HG02763 (cell line): ENCODE results near the gene CKMT2.

Source experiments
- ATAC-seq: cut with Tn5 transposase; IDR thresholded peaks from one replicate; pipeline ENCODE4 v1.9.1; 2021; ENCODE audit warnings: mild to moderate bottlenecking, moderate library complexity; ENCODE audit not compliant: unreplicated experiment

The CKMT2 gene

DNA sequence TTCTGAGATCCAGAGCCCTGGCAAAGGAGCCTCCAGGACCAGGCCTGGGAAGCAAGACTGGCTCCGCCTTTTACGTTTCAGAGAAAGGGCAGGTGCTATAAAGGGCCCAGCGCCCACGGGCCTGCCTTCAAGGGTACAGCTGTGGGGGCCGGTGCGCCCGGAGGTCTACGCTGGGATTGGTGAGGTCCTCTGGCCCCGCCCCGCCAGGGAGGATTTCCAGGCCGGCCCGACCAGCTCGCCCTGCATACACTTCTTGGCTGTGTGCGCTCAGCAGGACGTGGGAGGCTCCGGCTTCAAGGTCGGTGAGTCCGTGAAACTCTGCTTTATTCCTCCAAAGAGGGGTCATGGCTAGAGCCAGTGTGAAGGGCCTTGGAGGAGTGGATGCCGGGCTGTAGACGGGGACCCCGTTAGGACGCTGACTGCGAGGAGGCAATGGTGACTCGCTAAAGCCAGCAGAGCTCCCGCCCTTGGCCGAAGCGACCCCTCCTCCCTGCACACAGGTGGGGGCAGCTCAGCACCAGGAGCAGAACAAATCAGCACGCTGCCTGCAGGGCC is at the start of gene CKMT2:
Gene CKMT2, plus strand, starts transcription at position 243 of the 555 bp plus-strand sequence. CDS start 17,811 bp downstream, outside the sequence.
- no peak for ATAC-seq

DNA sequence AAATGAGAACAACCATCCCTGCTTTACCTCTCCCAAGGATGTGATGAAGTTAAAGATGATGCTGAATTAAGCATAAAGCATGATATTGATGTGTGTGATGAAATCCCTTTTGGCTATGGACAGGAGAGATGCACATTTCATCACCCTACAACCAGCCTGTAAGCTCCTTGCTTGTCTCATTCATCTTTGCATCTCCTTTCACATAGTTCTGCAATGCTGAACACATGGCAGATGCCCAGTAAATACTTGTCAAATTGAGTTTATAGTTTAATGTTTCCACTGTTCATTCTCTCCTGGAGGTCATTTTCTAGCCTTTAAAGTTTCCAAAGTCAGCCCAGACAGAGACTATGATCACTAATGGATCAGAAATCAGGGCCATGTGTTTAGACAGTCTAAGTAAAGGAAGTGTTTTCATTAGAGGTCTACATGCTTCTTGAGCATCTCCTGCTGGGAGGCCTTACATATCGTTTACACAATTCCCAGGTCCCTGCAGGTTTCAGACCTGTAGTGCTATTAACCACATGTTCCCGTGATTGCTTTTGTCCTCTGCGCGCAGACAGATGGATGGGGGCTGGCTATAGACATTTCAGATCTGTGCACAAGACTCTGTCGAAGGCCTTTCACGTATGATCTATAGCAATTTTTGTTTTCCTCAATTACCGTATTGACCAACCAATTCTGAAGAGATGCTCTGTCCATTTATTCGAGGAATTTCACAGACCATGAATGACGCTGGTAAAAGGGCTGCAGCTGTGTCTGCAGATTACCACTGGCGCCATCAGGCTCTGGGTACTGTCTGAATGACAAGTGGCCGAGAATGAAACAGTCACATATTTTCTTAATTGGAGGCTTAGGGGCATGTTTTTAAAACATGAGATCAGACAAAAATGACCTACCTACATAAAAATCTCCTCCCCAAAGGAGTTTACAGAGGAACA is 49.0 kb upstream of the CKMT2 start:
- ATAC-seq, result no peak

DNA sequence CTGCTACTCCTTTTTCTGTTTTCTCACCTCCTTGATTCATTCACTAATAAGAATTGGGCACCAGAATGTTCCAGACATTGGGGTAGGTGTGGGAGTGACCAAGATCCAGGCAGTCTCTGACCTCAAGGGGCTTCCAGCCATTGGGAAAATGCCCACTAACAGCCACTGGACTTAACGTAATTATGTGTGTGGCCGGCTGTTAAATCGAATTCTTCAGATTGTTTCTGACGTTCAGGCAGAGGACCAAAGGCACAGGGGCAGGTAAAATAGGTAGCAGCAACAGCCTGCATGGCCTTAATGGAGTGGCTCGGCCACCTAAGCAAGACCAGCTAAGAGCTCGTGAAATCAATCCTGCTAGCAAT is 48.4 kb upstream of the CKMT2 start:
- no peak for ATAC-seq

DNA sequence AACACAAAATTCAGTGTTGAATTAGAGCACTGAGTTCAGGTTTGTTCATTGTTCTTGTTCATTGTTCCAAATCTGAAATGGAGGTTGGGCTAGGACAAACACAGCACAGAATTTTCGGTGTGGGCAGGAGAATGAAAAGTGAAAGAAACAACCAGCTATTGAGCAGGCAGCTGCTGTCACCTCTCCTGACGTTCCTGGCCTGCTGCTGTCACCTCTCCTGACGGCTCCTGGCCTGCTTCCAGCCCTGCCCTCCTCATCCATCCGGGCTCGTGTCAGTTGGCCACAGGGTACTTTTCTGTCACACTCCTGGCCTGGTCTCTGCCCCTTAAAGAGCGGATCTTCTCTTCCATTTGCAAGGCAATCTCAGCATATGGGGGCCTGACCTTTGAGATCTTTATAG is 45.2 kb upstream of the CKMT2 start:
- no peak for ATAC-seq

DNA sequence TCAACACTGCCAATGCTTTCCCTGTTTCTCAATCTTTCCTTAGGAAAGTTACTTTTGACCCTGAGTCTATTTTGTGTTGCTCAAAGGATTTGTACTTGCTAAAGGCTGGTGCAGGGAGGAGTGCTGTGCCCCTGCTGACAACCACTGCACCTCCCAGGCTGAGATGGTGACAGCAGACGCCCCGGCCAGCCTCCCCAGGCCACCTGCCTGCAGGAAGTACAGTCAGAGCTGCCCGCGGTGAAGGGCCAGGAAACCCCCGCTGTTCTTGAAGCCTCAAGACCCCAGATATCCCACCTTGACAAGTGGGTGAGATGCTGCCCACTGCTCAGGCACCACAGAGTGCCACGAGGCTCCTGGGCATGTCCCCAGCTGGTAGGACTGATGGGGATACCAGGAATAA is 44.2 kb upstream of the CKMT2 start:
- no peak for ATAC-seq

DNA sequence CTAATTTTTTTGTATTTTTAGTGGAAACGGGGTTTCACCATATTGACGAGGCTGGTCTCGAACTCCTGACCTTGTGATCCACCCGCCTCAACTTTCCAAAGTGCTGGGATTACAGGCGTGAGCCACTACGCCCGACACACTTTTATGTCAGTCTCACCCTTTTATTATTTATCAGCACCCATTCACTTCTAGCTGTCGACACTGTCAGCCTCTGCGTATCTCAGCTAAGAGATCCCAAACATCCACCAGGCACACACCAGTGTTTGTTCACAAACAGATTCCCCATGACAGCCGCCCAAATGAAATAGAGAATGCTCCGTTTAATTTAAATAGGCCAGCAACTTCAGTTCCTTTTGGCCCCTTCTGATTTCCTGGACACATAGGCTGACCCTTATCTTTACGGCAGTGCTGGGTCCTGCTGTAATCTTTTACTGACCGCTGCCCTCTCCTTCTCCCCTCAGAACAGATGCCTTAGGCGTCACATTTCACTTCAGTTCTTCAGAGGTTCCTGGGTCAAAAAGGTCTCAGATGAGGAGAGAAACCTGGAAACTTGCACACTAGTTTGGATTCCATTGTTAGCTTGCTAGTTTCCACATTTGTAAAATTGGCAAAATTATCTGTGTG is 43.1 kb upstream of the CKMT2 start:
- ATAC-seq, result no peak

DNA sequence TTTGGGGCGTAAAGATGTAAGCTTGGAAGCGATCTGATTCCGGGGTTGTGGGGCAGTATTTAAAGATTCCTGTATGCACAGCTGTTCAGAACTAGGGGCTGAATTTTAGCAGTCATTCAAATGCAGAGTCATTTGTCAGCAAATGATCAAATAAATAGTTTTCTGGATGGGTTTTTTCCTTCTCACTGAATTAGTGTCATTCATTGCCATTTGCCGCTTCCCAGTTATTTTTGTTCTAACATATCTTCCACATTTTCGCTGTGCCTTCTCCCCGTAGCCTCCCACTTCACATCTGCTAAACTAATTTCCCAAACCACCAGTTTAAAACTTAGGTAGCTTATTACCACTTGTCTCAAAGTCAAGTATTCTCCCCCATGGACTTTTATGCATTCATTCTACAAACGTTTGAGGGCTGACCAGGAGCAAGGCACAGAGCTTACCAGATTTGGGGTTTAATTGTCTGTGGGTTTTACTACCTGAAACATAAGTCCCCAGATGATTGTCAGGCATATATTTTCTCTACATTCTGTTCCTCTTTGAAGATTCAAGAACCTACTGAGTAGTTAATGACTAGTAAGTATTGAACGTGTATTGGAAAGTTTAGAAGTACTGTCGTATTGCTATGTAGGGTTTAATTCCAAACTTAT is 41.3 kb upstream of the CKMT2 start:
- ATAC-seq, result no peak

DNA sequence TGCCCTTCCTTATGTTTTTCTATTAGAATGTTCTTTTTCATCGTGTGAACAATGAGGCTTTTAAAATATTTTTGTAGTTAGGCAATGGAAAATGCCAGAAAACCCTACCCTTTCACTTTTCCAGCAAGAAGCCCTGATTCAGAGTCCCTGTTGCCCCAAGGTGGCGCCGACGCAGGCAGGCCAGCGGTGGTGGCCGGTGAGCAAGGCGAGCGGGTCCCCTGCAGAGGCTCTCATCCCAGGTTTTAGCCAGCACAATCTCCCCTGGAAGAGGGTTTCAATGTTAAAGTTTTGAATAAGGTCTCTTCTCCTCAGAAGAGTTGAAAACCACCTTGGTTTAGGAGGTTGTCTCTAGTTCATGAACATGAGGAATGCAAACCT is 40.8 kb upstream of the CKMT2 start:
- no peak for ATAC-seq

DNA sequence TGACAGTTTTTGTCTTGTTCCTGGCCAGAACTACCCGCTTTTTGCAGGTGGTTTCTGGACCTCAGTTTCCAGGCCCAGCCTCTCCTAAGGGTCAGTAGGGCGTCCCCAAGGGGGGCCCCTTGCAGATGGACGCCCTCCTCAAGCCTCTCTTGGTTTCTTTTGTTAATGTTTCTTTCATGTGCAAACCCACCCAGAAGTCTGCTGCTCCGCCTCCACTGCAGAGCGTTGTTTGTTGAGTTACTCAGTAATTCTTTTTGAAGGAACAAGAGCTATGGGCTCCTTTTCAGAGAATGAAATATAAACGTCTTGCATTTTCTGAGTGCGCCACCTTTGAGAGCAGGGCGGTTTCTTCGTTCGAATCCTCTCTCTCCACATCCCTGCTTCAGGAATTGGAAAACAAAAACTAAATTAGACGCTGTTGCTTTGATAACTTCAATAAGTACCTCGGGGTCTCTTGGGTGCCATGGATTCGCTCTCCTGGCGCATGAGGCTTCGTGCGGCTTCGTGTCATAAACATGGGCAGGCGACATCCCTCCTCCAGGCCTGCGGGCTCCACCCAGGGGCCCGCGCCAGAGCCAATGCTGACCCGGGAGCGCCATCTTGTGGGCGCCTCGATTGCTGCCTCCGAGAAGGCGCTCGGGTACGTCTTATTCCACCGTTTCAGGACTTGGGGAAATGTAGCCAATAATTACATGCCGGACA is 38.3 kb upstream of the CKMT2 start:
- peak; percentile 88 for ATAC-seq

DNA sequence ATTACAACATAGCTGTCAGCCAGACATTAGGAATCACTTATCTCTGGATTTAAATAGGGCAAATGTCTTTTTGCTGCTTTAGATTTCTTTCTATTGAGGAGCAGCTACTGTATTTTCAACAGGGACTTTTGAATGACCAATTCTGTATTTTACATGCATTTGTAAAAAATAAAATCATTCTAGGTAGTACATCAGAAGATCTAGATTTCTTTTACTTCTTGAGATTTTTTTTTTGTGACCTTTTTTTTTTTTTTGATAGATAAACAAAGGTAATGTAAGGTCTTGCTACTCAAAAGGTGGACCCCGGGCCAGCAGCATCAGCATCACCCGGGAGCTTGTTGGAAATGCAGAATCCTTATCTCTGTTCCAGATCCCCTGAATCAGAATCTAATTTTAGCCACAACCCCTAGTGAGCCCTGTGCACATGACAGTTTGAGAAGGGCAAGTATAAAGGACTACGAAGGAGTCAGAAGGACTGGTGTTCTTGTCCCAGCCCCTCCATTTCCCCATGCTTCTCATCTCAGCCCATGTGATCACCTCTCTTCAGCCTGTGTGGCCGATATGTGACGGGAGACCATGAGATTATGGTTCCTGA is 37.7 kb upstream of the CKMT2 start:
- no peak for ATAC-seq

DNA sequence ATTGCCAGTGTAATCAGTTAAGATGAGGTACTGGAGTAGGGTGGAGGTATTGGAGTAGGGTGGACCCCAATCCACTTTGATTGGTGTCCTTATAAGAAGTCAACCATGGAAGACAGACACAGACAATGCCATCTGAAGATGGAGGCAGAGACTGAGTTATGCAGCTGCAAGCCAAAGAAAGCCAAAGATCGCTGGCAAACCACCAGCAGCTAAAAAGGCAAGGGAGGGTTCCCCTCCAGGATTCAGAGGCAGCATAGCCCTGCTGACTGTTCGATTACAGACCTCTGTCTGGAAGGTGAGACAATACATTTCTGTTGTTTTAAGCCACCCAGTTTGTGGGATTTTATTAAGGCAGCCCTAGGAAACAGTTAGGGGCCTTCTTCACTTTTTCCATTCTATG is 30.5 kb upstream of the CKMT2 start:
- no peak for ATAC-seq

DNA sequence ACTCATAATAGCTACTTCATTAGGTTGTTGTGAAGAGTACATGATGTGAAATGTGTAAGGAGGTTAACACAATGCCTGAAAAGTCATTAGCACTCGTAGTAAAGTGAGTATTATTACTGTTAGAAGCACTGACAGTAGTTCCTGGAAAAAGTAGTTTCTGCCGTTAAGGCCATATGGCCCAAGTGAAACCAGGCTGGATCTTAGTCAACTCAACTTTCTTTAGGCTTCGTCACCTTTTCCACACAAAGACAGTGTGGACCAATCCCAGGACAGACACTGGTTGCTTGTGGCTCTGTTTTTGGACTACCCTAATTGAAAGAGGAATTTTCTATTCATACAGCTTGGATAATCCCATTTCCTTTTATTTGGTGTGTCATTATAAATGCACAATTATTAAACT is 29.4 kb upstream of the CKMT2 start:
- ATAC-seq, result no peak

DNA sequence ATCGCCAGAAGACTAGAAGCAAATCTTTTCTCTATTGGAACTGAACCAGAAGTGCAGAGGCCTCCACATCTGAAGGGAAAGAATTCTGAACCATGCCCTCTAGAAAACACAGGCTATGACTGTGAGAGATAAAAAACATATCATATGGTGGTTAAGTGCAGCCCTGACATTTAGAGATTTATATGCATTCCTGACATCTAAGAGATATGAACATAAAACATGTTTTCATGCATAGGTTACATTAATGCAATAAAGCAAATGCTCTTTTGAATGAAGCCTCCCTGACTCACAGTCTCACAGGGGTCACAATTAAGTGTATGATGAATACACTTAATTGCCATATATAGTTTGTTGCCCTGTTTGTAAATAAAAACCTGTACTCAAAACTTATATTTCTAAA is 28.9 kb upstream of the CKMT2 start:
- ATAC-seq, result no peak

DNA sequence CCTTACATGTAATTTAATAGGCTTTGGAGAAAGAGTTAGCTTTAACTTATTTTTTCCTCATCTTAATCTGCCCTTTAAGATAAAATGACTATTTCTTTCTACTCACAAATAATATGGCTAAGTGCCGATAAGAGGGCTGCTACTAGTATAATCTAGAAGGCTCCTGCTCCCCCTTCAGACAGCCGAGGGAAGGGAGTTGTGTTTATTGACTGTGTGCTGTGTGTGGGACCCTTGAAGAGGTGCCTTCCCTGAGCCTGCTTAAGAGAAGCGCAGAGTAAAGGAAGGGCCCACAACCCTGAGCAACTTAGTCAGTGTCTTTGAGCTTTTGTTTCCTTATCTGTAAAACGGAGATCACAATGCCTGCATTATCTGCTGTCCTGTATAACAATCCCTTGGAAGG is 28.1 kb upstream of the CKMT2 start:
- ATAC-seq, result no peak

DNA sequence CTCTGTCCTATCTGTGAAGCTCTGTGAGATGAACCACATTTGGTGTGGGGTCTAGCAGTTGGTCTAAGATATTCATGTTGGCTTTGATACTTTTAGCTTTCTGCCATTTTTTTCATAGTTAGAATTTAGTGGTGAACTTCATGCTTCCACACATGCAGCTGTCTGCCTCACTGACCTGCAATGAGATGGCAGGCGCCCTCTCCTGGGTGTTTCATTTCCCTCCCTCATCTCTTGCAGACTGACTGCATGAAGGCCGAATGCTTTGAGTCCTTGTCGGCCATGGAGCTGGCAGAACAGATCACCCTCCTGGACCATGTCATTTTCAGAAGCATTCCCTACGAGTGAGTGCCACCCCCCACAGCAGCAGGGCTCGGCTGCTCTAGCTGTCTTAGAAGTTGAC is 26.1 kb upstream of the CKMT2 start:
- ATAC-seq, result no peak

DNA sequence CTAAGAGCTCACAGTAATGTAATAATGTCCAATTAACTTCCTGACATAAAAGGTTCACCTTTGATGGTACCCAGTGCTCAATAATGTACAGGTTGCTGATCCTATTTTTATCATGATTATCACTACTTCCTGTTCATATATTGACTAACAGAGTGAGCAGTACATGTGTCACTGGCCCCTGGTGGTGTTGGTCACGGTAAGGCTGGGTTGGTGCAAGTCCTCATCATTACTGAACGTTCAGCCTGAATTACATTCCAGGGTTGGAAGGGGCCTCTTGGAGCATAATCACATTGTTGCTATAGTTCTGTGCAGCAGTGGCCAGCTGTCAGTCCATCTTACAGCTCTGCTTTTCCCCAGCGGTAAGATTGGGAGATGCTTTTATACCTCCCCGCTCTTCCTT is 24.2 kb upstream of the CKMT2 start:
- ATAC-seq, result no peak

DNA sequence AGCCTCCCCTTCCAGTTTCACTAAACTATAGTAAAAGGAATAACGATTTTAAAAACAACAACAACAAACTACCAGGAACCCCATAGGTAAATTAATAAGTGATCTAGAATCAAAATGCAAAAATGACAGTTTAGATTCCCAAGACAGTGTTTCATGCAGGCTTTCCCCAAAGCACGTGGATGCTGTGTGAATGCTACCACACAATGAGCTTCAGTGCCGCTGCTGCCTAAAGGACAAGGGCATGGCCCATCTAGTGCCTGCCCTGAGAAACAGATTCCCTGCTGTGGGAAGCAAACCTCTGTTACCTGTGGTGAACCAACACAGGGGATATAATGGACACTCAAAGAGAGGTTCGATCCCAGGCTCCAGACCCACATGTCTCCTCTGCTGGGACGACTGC is 23.7 kb upstream of the CKMT2 start:
- no peak for ATAC-seq

DNA sequence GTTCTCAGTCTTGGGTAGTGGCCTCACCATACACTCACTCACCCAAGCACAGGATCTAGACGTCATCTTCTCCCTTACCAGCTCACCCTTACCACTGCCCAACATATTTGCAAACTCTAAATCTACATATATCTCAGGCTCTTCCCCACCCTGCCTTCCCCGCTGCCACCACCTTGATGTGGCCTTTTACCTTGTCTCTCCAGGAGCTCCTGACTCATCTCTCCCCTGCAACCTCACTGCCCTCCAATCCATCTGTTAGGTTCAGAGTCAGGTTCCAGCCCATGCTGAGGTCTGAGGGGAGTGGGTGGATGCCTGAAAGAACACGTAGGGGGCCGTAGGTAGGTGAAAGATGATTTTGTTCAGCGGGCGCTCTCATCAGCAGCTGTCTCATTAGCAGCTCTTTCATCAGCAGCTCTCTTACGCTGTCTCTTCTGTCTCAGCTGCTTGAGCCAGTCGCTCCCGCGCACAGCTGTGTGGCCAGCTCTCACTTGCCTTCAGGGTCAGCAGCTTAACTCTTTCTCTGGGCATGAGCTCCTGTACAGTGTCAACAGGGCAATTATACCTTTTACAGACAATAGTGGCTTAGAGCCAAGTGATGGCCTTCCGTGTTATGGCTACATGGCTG is 23.1 kb upstream of the CKMT2 start:
- no peak for ATAC-seq

DNA sequence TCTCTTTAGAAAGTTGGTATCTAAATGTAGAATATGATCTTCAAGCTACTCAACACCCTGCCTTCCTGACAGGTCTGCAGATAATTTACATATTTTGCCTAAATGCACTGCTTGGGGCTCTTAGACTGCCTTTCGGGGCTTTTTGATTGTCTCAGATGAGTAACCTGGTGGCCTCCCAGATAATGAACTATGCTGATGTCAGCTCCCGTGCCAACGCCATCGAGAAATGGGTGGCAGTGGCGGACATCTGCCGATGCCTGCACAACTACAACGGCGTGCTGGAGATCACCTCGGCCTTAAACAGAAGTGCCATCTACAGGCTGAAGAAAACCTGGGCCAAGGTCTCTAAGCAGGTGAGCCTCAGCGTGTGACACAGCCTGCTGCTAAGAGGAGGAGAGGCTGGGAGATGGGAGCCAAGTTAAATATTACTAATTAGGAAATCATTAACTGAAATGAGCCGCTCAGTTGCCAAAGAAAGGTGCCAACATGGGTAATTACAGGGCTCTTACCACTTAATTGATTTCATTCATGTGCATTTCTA is 20.8 kb upstream of the CKMT2 start:
- peak; percentile 49 for ATAC-seq

DNA sequence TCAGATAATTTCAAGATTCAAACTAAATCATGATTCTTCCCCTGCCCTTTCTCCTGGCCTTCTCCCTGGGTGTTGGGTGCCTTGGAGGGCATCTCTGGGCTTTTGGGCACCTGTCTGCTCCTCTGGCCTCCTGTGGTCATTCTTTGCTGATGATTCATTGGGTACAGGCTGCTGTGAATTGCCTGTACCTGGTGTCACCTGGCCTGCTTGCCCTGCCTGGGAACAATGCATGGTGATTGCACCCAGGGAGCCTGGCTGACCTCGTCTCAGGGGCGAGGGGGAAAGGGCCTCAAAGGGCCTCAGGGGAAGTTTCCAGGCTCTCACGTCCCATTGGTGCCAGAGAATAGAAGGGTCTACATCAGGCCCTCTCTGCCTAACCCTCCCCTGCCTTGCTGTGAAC is 20.1 kb upstream of the CKMT2 start:
- ATAC-seq, result no peak
